Measurements from ENCODE around the gene LINC01488. TPM values are rescaled to one million over a fixed set of nuclear protein-coding genes. Genes with fewer than 3 reads are reported as not detected.

LINC01488 gene
- total and polyA plus RNA-seq, 2 donors from 2014 or later, result not detected

- TF ChIP-seq CTCF (IDR thresholded peaks at IDR 0.05; ENCODE audit: borderline replicate concordance, extremely low read depth, insufficient read depth), result no peak
- H3K27me3 ChIP-seq (ENCODE audit: control insufficient read depth, insufficient read depth, low read length), result no peaks in the 10 kb centered on the region
- H3K36me3 ChIP-seq (ENCODE audit: control insufficient read depth in 2 of 3, insufficient read depth in 3 of 3, low read length in 3 of 3), result no peaks in the 10 kb centered on the region
- DNase-seq (peak in 1 of 5 donors; percentile 36), FAIRE-seq (no peak)
- H3K4me3 ChIP-seq (ENCODE audit: low read length in 3 of 3), result no peak overlapping the region
- H3K9ac ChIP-seq (ENCODE audit: low read length in 3 of 3), result no peak overlapping the region
- intact Hi-C loops (cut with DNase I), result no loop called here
- peaks cover 0 to 15% (median 4%) of the 10 kb centered on the region in 3 donors for H3K4me1 ChIP-seq (ENCODE audit: control insufficient read depth in 2 of 3, insufficient read depth in 2 of 3, low read depth in 1 of 3, low read length in 3 of 3)
- no peak overlapping the region for H3K27ac ChIP-seq (ENCODE audit: low read depth in 2 of 2, low read length in 2 of 2)
- no peaks in the 10 kb centered on the region for H3K9me3 ChIP-seq (ENCODE audit: control insufficient read depth in 2 of 3, insufficient read depth in 1 of 3, low read length in 3 of 3)
Measured at GRCh38 chr11:69498614-69499175, 17.2 kb downstream of the LINC01488 start.

GRCh38 chr11:69499186-69499917, 17.9 kb downstream of the LINC01488 start:
- Histone ChIP-seq H3K9me3 (ENCODE audit: control insufficient read depth in 2 of 3, insufficient read depth in 1 of 3, low read length in 3 of 3) (no peaks in the 10 kb centered on the region), H3K4me1 (ENCODE audit: control insufficient read depth in 2 of 3, insufficient read depth in 2 of 3, low read depth in 1 of 3, low read length in 3 of 3) (peaks cover 0 to 15% (median 4%) of the 10 kb centered on the region in 3 donors), H3K27me3 (ENCODE audit: control insufficient read depth, insufficient read depth, low read length) (no peaks in the 10 kb centered on the region), H3K36me3 (ENCODE audit: control insufficient read depth in 2 of 3, insufficient read depth in 3 of 3, low read length in 3 of 3) (no peaks in the 10 kb centered on the region), H3K4me3 (ENCODE audit: low read length in 3 of 3) (no peak overlapping the region), H3K9ac (ENCODE audit: low read length in 3 of 3) (no peak overlapping the region), H3K27ac (ENCODE audit: low read depth in 2 of 2, low read length in 2 of 2) (no peak overlapping the region)
- FAIRE-seq (no peak), DNase-seq (peak in 1 of 5 donors; percentile 30)
- intact Hi-C loops (cut with DNase I), result no loop called here
- TF ChIP-seq CTCF (IDR thresholded peaks at IDR 0.05; ENCODE audit: borderline replicate concordance, extremely low read depth, insufficient read depth), result no peak

GRCh38 chr11:69499918-69500284, 18.4 kb downstream of the LINC01488 start:
- H3K9ac ChIP-seq (ENCODE audit: low read length in 3 of 3), result no peak overlapping the region
- H3K4me1 ChIP-seq (ENCODE audit: control insufficient read depth in 2 of 3, insufficient read depth in 2 of 3, low read depth in 1 of 3, low read length in 3 of 3), result peaks cover 0 to 15% (median 4%) of the 10 kb centered on the region in 3 donors
- intact Hi-C loops (cut with DNase I), result no loop called here
- no peak overlapping the region for H3K27ac ChIP-seq (ENCODE audit: low read depth in 2 of 2, low read length in 2 of 2)
- H3K36me3 ChIP-seq (ENCODE audit: control insufficient read depth in 2 of 3, insufficient read depth in 3 of 3, low read length in 3 of 3), result no peaks in the 10 kb centered on the region
- DNase-seq (peak in 1 of 5 donors; percentile 32), FAIRE-seq (no peak)
- no peaks in the 10 kb centered on the region for H3K27me3 ChIP-seq (ENCODE audit: control insufficient read depth, insufficient read depth, low read length)
- H3K4me3 ChIP-seq (ENCODE audit: low read length in 3 of 3), result no peak overlapping the region
- H3K9me3 ChIP-seq (ENCODE audit: control insufficient read depth in 2 of 3, insufficient read depth in 1 of 3, low read length in 3 of 3), result no peaks in the 10 kb centered on the region
- TF ChIP-seq CTCF (IDR thresholded peaks at IDR 0.05; ENCODE audit: borderline replicate concordance, extremely low read depth, insufficient read depth), result no peak
